Measurements from ENCODE around the gene LHCGR.

The LHCGR gene

DNA sequence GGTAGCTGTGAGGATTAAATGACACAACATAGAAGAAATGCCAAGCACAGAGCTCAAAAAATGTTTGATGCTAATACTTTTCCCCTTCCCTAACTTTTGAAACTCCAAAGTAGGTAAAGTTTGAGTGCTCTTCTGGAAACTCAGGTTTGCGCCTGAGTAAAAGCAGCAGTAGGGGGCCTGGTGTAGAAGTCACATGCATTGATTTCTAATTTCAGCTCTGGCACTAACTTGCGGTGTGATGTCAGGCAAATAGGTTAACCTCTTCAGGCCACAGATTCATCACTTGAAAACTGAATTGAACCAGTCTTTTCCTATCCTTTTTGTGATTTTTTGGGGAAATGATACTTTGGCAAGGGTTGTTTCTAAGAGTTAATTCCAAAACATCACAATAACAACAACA is 27.2 kb downstream of the LHCGR start:
- TF ChIP-seq, protein P1, sequence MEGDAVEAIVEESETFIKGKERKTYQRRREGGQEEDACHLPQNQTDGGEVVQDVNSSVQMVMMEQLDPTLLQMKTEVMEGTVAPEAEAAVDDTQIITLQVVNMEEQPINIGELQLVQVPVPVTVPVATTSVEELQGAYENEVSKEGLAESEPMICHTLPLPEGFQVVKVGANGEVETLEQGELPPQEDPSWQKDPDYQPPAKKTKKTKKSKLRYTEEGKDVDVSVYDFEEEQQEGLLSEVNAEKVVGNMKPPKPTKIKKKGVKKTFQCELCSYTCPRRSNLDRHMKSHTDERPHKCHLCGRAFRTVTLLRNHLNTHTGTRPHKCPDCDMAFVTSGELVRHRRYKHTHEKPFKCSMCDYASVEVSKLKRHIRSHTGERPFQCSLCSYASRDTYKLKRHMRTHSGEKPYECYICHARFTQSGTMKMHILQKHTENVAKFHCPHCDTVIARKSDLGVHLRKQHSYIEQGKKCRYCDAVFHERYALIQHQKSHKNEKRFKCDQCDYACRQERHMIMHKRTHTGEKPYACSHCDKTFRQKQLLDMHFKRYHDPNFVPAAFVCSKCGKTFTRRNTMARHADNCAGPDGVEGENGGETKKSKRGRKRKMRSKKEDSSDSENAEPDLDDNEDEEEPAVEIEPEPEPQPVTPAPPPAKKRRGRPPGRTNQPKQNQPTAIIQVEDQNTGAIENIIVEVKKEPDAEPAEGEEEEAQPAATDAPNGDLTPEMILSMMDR (IDR thresholded peaks at IDR 0.05; ENCODE audit: low read depth, low read length) = no peak
- no peak for DNase-seq (ENCODE audit: extremely low read depth, low read depth)

GRCh38 chr2:48727560-48727959 is 28.0 kb downstream of the LHCGR start:
- no peak for DNase-seq (ENCODE audit: extremely low read depth, low read depth)

GRCh38 chr2:48725696-48726494 is 29.6 kb downstream of the LHCGR start:
- TF ChIP-seq, protein P1 (IDR thresholded peaks at IDR 0.05; ENCODE audit: low read depth, low read length) = no peak
- DNase-seq (ENCODE audit: extremely low read depth, low read depth) = no peak

More at GRCh38 chr2:48727560-48727959, 28.0 kb downstream of the LHCGR start:
- TF ChIP-seq, protein P1 (IDR thresholded peaks at IDR 0.05; ENCODE audit: low read depth, low read length) = no peak

- DNase-seq (ENCODE audit: extremely low read depth, low read depth) = no peak
- TF ChIP-seq, protein P1 (IDR thresholded peaks at IDR 0.05; ENCODE audit: low read depth, low read length) = no peak
These were observed 31.2 kb downstream of the LHCGR start for GRCh38 chr2:48724278-48724677.

GRCh38 chr2:48723129-48723528 is 32.4 kb downstream of the LHCGR start:
- TF ChIP-seq, protein P1 (IDR thresholded peaks at IDR 0.05; ENCODE audit: low read depth, low read length) = no peak
- DNase-seq (ENCODE audit: extremely low read depth, low read depth) = no peak

DNA sequence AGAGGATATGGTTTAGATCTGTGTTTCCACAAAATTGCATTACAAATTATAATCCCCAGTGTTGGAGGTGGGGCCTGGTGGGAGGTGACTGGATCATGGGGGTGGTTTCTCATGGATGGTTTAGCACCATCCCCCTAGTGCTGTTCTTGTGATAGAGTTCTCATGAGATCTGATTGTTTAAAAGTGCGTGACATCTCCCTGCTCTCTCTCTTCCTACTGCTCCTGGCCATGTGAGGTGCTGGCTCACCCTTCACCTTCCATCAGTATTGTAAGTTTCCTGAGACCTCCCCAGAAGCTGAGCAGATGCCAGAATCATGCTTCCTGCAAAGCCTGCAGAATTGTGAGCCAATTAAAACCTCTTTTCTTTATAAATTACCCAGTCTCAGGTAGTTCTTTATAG is 33.1 kb downstream of the LHCGR start:
- TF ChIP-seq, protein P1 (IDR thresholded peaks at IDR 0.05; ENCODE audit: low read depth, low read length) = no peak
- no peak for DNase-seq (ENCODE audit: extremely low read depth, low read depth)

GRCh38 chr2:48721158-48721557 is 34.4 kb downstream of the LHCGR start:
- no peak for DNase-seq (ENCODE audit: extremely low read depth, low read depth)
- TF ChIP-seq, protein P1 (IDR thresholded peaks at IDR 0.05; ENCODE audit: low read depth, low read length) = no peak

Data from AG09319 (cell line).